Measurements from ENCODE around the gene INO80C. TPM values are rescaled to one million over a fixed set of nuclear protein-coding genes. Genes with fewer than 3 reads are reported as not detected.

Gene INO80C
- total and polyA plus RNA-seq, 2 of the 4 experiments (the other 2 are of a cell fraction): 5.6 to 17.1 TPM

- CTCF ChIA-PET: no interaction called here
- POLR2A ChIA-PET (ENCODE audit: unreplicated experiment): no interaction called here
Observed at GRCh38 chr18:35467624-35468016, 30.1 kb downstream of the INO80C start.

More at GRCh38 chr18:35467624-35468016, 30.1 kb downstream of the INO80C start:
- H3K14ac ChIP-seq (replicated peaks; ENCODE audit: low read depth, low read length): no peak overlapping the region
- H2BK120ac ChIP-seq (ENCODE audit: low read depth, low read length): no peak overlapping the region
- H2BK15ac ChIP-seq (ENCODE audit: low read depth, low read length): no peak overlapping the region
- H3K4me1 ChIP-seq (ENCODE audit: control insufficient read depth, insufficient read depth, low read length): peaks cover 5% of the 10 kb centered on the region
- BruUV-seq (replicated peaks): no TSS peak
- H4K5ac ChIP-seq (ENCODE audit: low read depth, low read length): no peak overlapping the region
- no peak overlapping the region for H2AK5ac ChIP-seq (ENCODE audit: low read depth, low read length)
- H3K9ac ChIP-seq (ENCODE audit: low read depth, low read length): no peak overlapping the region
- H2AK9ac ChIP-seq (replicated peaks; ENCODE audit: low read depth, low read length, poor library complexity): no peak overlapping the region
- no peaks in the 10 kb centered on the region for H3K36me3 ChIP-seq (ENCODE audit: control insufficient read depth, insufficient read depth, low read length)
- in situ Hi-C loops (cut with MboI; ENCODE audit: low sequenced_read_pairs): no loop called here
- H3K9me1 ChIP-seq (ENCODE audit: insufficient read depth, low read length): peaks cover 16% of the 10 kb centered on the region; the same call in 1 of the 2 replicates
- intact Hi-C loops (cut with micrococcal nuclease): no loop called here
- no peaks in the 10 kb centered on the region for H4K20me1 ChIP-seq (ENCODE audit: insufficient read depth, low read length)
- no peak overlapping the region for H3K27ac ChIP-seq (ENCODE audit: insufficient read depth, low read length)
- no peak overlapping the region for H2BK5ac ChIP-seq (ENCODE audit: low read depth, low read length, poor library complexity, severe bottlenecking)
- no peaks in the 10 kb centered on the region for H3K27me3 ChIP-seq (ENCODE audit: control insufficient read depth, insufficient read depth, low read length)
- H3K79me1 ChIP-seq (ENCODE audit: low read depth in 1 of 2, low read length in 2 of 2): no peaks in the 10 kb centered on the region
- DNase-seq: no peak
- H3K4ac ChIP-seq (ENCODE audit: low read depth, low read length): no peak overlapping the region
- no peak for TF ChIP-seq MXI1 (IDR thresholded peaks at IDR 0.05; ENCODE audit: borderline replicate concordance, low read depth, low read length)
- TF ChIP-seq SMC3 (IDR thresholded peaks at IDR 0.05; ENCODE audit: low read depth, low read length): no peak
- TF ChIP-seq MAFK (IDR thresholded peaks at IDR 0.05; ENCODE audit: low read depth, low read length): no peak
- TF ChIP-seq BHLHE40 (IDR thresholded peaks at IDR 0.05; ENCODE audit: low read depth, low read length): no peak
- no peak for TF ChIP-seq CEBPB (IDR thresholded peaks at IDR 0.05; ENCODE audit: low read depth, low read length)
- no peak for TF ChIP-seq POLR2A (IDR thresholded peaks at IDR 0.05; ENCODE audit: low read depth, low read length)
- TF ChIP-seq NFE2L2 (IDR thresholded peaks at IDR 0.05; ENCODE audit: low read depth, low read length): no peak
- no peak for TF ChIP-seq FOS (IDR thresholded peaks at IDR 0.05; ENCODE audit: low read depth, low read length)
- TF ChIP-seq CHD1 (IDR thresholded peaks at IDR 0.05; ENCODE audit: low read depth, low read length): no peak
- H3K9me3 ChIP-seq (ENCODE audit: control insufficient read depth, insufficient read depth, low read length): no peaks in the 10 kb centered on the region
- H3K4me3 ChIP-seq (ENCODE audit: insufficient read depth, low read depth, low read length): no peak overlapping the region
- H4K91ac ChIP-seq (ENCODE audit: insufficient read depth, low read depth, low read length): no peak overlapping the region
- no CpG with 5 or more reads among the region's 4 CpGs for WGBS, 2 experiments (ENCODE audit: extremely low coverage in 2 of 2, insufficient read length in 1 of 2)
- H3K56ac ChIP-seq (ENCODE audit: extremely low read depth, insufficient read depth, low read length): no peak overlapping the region
- dilution Hi-C loops (cut with HindIII; ENCODE audit: low sequenced_read_pairs, unreplicated experiment): no loop called here
- H3K4me2 ChIP-seq (ENCODE audit: low read depth, low read length): no peak overlapping the region
- H3K18ac ChIP-seq (ENCODE audit: low read depth, low read length): no peak overlapping the region
- ATAC-seq (ENCODE audit: low read depth): no peak
- H4K8ac ChIP-seq (ENCODE audit: low read depth in 2 of 2, low read length in 2 of 2): no peak overlapping the region
- no peak overlapping the region for H2BK20ac ChIP-seq (ENCODE audit: low read depth, low read length)
- no peak overlapping the region for H3K23ac ChIP-seq (ENCODE audit: low read depth, low read length)
- H2AFZ ChIP-seq (replicated peaks; ENCODE audit: low read length, poor library complexity): no peak overlapping the region

Measured in IMR-90 (cell line).